GM18517 (cell line): Measurements from ENCODE around the gene L3MBTL2.

ENCODE experiments used
- ATAC-seq: cut with Tn5 transposase; IDR thresholded peaks from one replicate; pipeline ENCODE4 v1.9.1; 2021; ENCODE audit warnings: mild to moderate bottlenecking, moderate library complexity; ENCODE audit not compliant: unreplicated experiment

Gene L3MBTL2

GRCh38 chr22:41206719-41207118, 1.6 kb downstream of the L3MBTL2 start:
- ATAC-seq, result no peak

- no peak for ATAC-seq
These were observed 10.3 kb downstream of the L3MBTL2 start for GRCh38 chr22:41215409-41215808.

- ATAC-seq, result no peak
These were observed 10.8 kb downstream of the L3MBTL2 start for GRCh38 chr22:41215926-41216325.

GRCh38 chr22:41216984-41217383, 11.9 kb downstream of the L3MBTL2 start:
- no peak for ATAC-seq

GRCh38 chr22:41217553-41218157, 12.5 kb downstream of the L3MBTL2 start:
- ATAC-seq, result no peak

GRCh38 chr22:41222846-41223507, 17.9 kb downstream of the L3MBTL2 start:
- ATAC-seq, result no peak

- ATAC-seq, result no peak
These were observed 18.4 kb downstream of the L3MBTL2 start for GRCh38 chr22:41223535-41223934.

GRCh38 chr22:41226723-41227655, 21.9 kb downstream of the L3MBTL2 start:
- no peak for ATAC-seq

- ATAC-seq, result no peak
These were observed 24.1 kb downstream of the L3MBTL2 start for GRCh38 chr22:41229215-41229614.

GRCh38 chr22:41229730-41230400, 24.8 kb downstream of the L3MBTL2 start:
- no peak for ATAC-seq

- ATAC-seq, result no peak
These were observed 25.3 kb downstream of the L3MBTL2 start for GRCh38 chr22:41230401-41230785.

- no peak for ATAC-seq
These were observed 26.3 kb downstream of the L3MBTL2 start for GRCh38 chr22:41231369-41231768.

- ATAC-seq, result no peak
These were observed 29.9 kb downstream of the L3MBTL2 start for GRCh38 chr22:41234815-41235695.

- ATAC-seq, result no peak
These were observed 32.1 kb downstream of the L3MBTL2 start for GRCh38 chr22:41237036-41237706.

GRCh38 chr22:41237707-41238569, 32.8 kb downstream of the L3MBTL2 start:
- no peak for ATAC-seq

- no peak for ATAC-seq
These were observed 33.7 kb downstream of the L3MBTL2 start for GRCh38 chr22:41238570-41239442.

GRCh38 chr22:41239443-41240128, 34.5 kb downstream of the L3MBTL2 start:
- no peak for ATAC-seq
